A549 (cell line): Measurements from ENCODE around the gene SLC25A26.

Experiments
- BHLHE40 ChIP-seq: IDR thresholded peaks from 2 replicates; pipeline ENCODE4 v1.6.1; 2012; ENCODE audit warnings: low read depth, low read length, inconsistent platforms
- CTCF ChIP-seq: fragments of >200 bp; sonication (Bioruptor Twin); formaldehyde crosslinking; IDR thresholded peaks from 3 replicates; pipeline ENCODE4 v1.5.1; 2016
- HMGXB4 ChIP-seq: fragments of 250-450 bp; sonication (Bioruptor Pico); IDR thresholded peaks from 2 replicates; pipeline ENCODE4 v1.5.0; 2021; ENCODE audit warnings: mild to moderate bottlenecking, moderate library complexity, borderline replicate concordance
- JUN ChIP-seq, 2 experiments: fragments of >200 bp; sonication (Bioruptor Twin); formaldehyde crosslinking; IDR thresholded peaks; 2 replicates in 1 of 2; 3 replicates in 1 of 2; pipeline ENCODE4 v1.6.1; 2016 to 2017
- MAX ChIP-seq: IDR thresholded peaks from 2 replicates; pipeline ENCODE4 v1.6.1; 2012
- MAZ ChIP-seq: fragments of 150-350 bp; IDR thresholded peaks from 2 replicates; pipeline ENCODE4 v1.6.1; 2014; ENCODE audit warnings: antibody characterized with exemption, low read depth, low read length, borderline replicate concordance
- MYC ChIP-seq: IDR thresholded peaks from 2 replicates; pipeline ENCODE4 v1.6.1; 2012; ENCODE audit warnings: mild to moderate bottlenecking, inconsistent platforms, low read length, improper control_type of control experiment, borderline replicate concordance
- RARB ChIP-seq: fragments of 250-450 bp; sonication (Bioruptor Pico); IDR thresholded peaks from 2 replicates; pipeline ENCODE4 v1.8.0; 2021; ENCODE audit warnings: mild to moderate bottlenecking, moderate library complexity
- ZC3H11A ChIP-seq: fragments of 450-650 bp; IDR thresholded peaks from 2 replicates; pipeline ENCODE4 v1.6.1; 2014; ENCODE audit warnings: antibody characterized with exemption, mild to moderate bottlenecking

- TF ChIP-seq RARB (CRISPR knock-in tag) (no peak), CTCF (no peak), MAX (no peak), MAZ (no peak), JUN (IDR thresholded peaks at IDR 0.05) (no peak), ZC3H11A (no peak), HMGXB4 (no peak), BHLHE40 (no peak), MYC (no peak)
Measured at GRCh38 chr3:66266551-66266950, 45.8 kb downstream of the SLC25A26 start.
